GM18517 (cell line): ENCODE data around the gene ZNF487.

ENCODE experiments used
- ATAC-seq: cut with Tn5 transposase; IDR thresholded peaks from one replicate; pipeline ENCODE4 v1.9.1; 2021; ENCODE audit warnings: mild to moderate bottlenecking, moderate library complexity; ENCODE audit not compliant: unreplicated experiment

The ZNF487 gene

GRCh38 chr10:43482319-43483078 lies 45.6 kb downstream of the ZNF487 start:
- ATAC-seq = no peak

- no peak for ATAC-seq
Observed at GRCh38 chr10:43491855-43492254, 54.9 kb downstream of the ZNF487 start.

GRCh38 chr10:43502931-43503330 lies 66.0 kb downstream of the ZNF487 start:
- no peak for ATAC-seq

GRCh38 chr10:43524434-43525247 lies 87.7 kb downstream of the ZNF487 start:
- no peak for ATAC-seq
